Muscle of leg (tissue), 11 donors: ENCODE data around the gene ATF5. TPM values are rescaled to one million over a fixed set of nuclear protein-coding genes. Genes with fewer than 3 reads are reported as not detected.
"Not testable (repeated sequence)": the region's sequence is repeated elsewhere in the genome, so short reads cannot be mapped to it uniquely, and the experiment has no call there.

Experiments used
- DNase-seq: peaks from one replicate; pipeline ENCODE4 v3.0.0; 2013
- H3K27ac ChIP-seq: one replicate; pipeline ENCODE4 v1.5.1; 2013; ENCODE audit warnings: mild to moderate bottlenecking, low read length, control low read depth
- H3K27me3 ChIP-seq: one replicate; pipeline ENCODE4 v1.6.1; 2013; ENCODE audit warnings: low read length; ENCODE audit not compliant: control insufficient read depth, insufficient read depth
- H3K36me3 ChIP-seq: one replicate; pipeline ENCODE4 v1.6.1; 2013; ENCODE audit warnings: low read length; ENCODE audit not compliant: control insufficient read depth, insufficient read depth
- H3K4me1 ChIP-seq: one replicate; pipeline ENCODE4 v1.6.1; 2013; ENCODE audit warnings: low read length; ENCODE audit not compliant: control insufficient read depth, insufficient read depth
- H3K4me3 ChIP-seq: one replicate; pipeline ENCODE4 v1.5.1; 2013; ENCODE audit warnings: low read length, control low read depth
- H3K9me3 ChIP-seq: replicated peaks from 2 replicates; pipeline ENCODE4 v1.6.1; 2013; ENCODE audit warnings: low read depth, low read length; ENCODE audit not compliant: control insufficient read depth
- WGBS: methylation state at CpG from one replicate; pipeline ENCODE4 v1.1.5; 2013; ENCODE audit warnings: missing lambda C conversion rate; ENCODE audit not compliant: insufficient coverage; 5-methylcytosine and 5-hydroxymethylcytosine counted together
- polyA plus RNA-seq, 8 donors: library from polyadenylated mRNA; unstranded; fragments of 120-200 nt; gene quantifications; one replicate each; pipeline versions ENCODE4 v1.2.1 to v1.2.3, GENCODE V29; 2013; ENCODE audit warnings: inconsistent platforms in 1 of 8, low replicate concordance in 1 of 8; ENCODE audit not compliant: insufficient read length in 8 of 8, insufficient read depth in 1 of 8
- total RNA-seq: library from RNA; stranded (reverse); fragments of 120-200 nt; gene quantifications from one replicate; pipeline ENCODE4 v1.2.4, GENCODE V29; 2013

Gene ATF5
- total and polyA plus RNA-seq, 9 donors = 9.0 to 37.1 (median 24.7) TPM

DNA sequence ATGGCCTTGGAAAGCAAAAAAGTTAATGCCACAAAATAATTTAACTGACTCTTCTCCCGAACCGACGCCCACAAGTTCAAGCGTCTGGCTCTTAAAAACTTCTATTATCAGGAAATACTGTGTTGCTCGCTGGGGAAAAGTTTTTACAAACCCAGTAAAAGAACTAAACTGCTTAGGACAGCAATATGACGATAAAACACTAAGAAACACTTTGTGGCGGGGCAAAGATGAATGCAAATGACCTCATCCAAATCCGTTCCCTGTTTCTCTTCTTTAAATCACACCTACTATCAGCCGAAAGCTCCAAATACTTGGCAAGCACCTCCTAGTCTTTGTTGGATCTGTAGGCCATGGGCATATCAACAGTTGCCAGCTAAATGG lies 27.1 kb downstream of the ATF5 start:
- Histone ChIP-seq H3K36me3 (no peaks in the 10 kb centered on the region), H3K4me3 (no peak overlapping the region), H3K9me3 (no peaks in the 10 kb centered on the region), H3K4me1 (peaks cover 33% of the 10 kb centered on the region), H3K27me3 (no peaks in the 10 kb centered on the region), H3K27ac (no peak overlapping the region)
- DNase-seq = no peak
- 75% methylated on average over 4 of the region's 9 CpGs for WGBS

DNA sequence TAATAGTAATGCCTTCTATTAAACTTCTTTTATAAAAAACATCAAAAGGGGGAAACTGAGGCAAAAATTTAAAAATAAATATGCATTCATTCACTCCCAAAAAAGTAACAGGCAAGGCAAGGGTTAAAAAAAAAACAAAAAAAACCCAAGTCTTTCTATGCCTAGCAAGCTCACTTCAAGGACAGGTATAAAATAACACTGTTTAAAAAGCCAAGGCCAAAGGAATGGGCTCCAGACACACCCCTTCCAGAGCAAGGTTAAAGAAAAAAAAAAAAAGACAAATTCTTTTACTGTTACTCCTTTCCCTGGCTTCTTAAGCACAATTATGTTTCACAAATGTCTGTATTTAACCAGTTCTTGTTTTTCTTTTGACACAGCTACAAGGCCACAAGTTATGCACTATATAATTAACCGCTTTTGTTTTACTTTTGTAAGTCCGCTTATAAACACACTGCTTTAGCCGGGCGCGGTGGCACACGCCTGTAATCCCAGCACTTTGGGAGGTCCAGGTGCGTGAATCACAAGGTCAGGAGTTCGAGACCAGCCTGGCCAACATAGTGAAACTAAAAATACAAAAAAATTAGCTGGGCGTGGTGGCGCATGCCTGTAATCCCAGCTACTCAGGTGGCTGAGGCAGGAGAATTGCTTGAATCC lies 28.4 kb downstream of the ATF5 start:
- DNase-seq = no peak
- WGBS = 88% methylated on average over 9 of the region's 10 CpGs
- Histone ChIP-seq H3K4me3 (no peak overlapping the region), H3K27me3 (no peaks in the 10 kb centered on the region), H3K36me3 (no peaks in the 10 kb centered on the region), H3K27ac (no peak overlapping the region), H3K9me3 (no peaks in the 10 kb centered on the region), H3K4me1 (peaks cover 30% of the 10 kb centered on the region)

DNA sequence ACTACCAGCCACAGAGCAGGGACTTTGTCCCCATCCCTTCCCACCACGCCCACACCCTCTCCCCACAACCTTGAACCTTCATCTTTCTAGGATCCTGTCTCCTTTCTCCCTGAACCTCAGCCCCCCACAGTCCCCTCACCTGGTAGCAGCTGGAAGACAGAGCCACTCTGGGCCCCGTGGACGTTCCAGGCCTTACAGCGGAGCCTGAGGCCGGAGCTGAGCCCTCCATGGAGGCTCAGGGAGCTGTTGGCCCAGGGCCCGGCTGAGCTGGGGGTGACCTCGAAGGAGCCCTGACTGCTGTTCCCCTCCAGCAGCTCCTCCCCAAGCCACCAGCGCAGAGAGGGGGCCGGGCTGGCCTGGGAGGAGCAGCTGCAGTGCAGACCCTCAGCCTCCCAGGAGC lies 29.1 kb downstream of the ATF5 start:
- not testable (repeated sequence) for H3K36me3 ChIP-seq, H3K27me3 ChIP-seq, H3K9me3 ChIP-seq, DNase-seq, H3K4me3 ChIP-seq, H3K27ac ChIP-seq
- WGBS = 44% methylated on average over 1 of the region's 9 CpGs
- H3K4me1 ChIP-seq = peaks cover 27% of the 10 kb centered on the region

DNA sequence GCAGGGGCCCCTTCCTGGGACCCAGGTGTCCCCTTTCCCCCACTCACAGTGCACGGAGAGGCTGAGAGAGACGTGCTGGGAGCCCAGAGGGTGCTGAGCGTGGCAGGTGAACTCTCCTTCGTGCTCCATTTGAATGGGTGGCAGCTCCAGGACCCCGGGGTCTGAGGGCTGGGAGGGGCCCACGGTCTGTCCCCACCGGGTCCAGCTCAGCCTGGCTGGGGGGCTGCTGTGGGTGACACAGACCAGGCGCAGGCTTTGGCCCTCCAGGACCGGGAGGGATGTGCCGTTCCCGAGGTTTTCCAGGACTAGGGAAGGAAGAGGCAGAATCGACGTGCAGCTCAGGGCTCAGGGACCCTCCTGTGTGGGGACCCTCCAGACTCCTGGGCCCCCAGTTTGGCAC lies 29.6 kb downstream of the ATF5 start:
- not testable (repeated sequence) for H3K27ac ChIP-seq, H3K27me3 ChIP-seq, H3K36me3 ChIP-seq, DNase-seq, H3K9me3 ChIP-seq, H3K4me3 ChIP-seq
- peaks cover 22% of the 10 kb centered on the region for H3K4me1 ChIP-seq
- WGBS = 43% methylated on average over 6 of the region's 13 CpGs

DNA sequence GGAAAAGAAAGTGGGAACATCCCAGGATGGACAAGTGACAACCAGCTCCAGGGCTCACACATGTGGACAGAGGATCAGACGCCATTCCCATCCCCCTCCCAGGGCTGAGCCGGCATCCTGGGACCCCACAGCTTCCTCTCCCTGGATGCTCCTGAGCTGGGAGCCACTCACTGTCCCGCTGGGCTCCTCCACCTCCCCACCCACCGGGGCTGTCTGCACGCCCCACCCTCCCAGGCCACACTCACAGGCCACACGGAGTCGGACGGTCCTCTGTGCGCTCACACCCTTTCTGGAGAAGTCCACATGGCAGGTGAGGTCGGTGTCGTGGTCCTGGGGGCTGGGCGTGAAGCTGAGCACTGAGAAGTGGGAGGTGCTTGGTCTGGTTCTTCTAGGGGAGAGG lies 30.9 kb downstream of the ATF5 start:
- no CpG with 5 or more reads among the region's 12 CpGs for WGBS
- not testable (repeated sequence) for DNase-seq, H3K4me1 ChIP-seq

DNA sequence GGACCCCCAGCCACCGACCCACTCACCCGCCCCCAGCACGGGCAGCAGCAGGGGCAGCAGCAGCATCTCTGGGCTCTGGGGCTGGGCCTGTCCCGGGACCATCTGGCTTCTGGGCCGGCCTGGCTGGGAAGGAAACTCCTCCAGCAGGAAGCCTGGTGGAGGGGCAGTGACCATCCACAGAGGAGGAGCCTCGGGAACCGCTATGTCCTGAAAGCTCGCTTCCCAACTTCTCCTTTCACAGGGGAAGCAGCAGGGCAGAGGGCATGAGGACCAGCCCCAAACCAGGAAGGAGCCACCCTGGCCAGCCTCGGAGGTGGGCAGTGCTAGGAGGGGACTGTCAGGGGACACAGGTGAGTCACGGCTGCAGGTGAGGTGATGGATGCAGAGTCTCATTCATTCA lies 32.0 kb downstream of the ATF5 start, which contains the start of gene SIGLEC11:
Gene SIGLEC11, minus strand, starts transcription at position 193 of the 400 bp plus-strand sequence. Its CDS starts 91 bp downstream, at position 102.
- not testable (repeated sequence) for H3K9me3 ChIP-seq, H3K36me3 ChIP-seq, H3K27ac ChIP-seq, H3K4me3 ChIP-seq, H3K27me3 ChIP-seq, H3K4me1 ChIP-seq, DNase-seq
- no CpG with 5 or more reads among the region's 10 CpGs for WGBS

More for the DNA sequence above, 30.9 kb downstream of the ATF5 start:
- H3K27me3 ChIP-seq, H3K27ac ChIP-seq, H3K4me3 ChIP-seq, H3K36me3 ChIP-seq, H3K9me3 ChIP-seq: not testable (repeated sequence)

DNA sequence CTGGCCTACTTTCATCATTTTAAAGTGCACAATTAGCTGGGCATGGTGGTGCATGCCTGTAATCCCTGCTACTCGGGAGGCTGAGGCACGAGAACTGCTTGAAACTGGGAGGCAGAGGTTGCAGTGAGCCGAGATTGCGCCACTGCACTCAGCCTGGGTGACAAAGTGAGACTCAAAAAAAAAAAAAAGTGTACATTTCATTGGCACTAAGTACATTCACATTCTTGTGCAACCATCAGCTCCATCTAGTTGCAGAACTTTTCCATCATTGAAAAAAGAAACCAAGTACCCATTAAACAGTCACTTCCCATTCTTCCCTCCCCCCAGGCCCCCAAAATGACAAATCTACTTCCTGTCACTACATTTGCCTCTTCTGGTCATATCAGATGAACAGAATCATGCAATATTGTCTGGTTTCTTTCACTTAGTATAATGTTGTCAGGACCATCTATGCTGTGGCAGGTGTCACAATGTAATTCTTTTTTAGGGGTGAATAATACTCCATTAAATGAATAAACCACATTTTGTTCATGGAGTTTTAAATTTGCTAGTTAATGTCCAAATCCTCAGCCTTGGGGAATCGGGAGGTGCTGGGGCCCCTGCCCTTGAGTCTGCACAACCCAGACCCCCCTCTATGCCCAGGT lies 39.4 kb downstream of the ATF5 start:
- Histone ChIP-seq H3K9me3 (no peaks in the 10 kb centered on the region), H3K4me1 (no peaks in the 10 kb centered on the region), H3K27me3 (peaks cover 5% of the 10 kb centered on the region), H3K27ac (no peak overlapping the region), H3K36me3 (no peaks in the 10 kb centered on the region), H3K4me3 (no peak overlapping the region)
- WGBS = 72% methylated on average over 4 of the region's 5 CpGs
- DNase-seq = no peak

DNA sequence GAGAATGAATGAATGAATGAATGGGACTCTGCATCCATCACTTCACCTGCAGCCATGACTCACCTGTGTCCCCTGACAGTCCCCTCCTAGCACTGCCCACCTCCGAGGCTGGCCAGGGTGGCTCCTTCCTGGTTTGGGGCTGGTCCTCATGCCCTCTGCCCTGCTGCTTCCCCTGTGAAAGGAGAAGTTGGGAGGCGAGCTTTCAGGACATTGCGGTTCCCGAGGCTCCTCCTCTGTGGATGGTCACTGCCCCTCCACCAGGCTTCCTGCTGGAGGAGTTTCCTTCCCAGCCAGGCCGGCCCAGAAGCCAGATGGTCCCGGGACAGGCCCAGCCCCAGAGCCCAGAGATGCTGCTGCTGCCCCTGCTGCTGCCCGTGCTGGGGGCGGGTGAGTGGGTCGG lies 40.4 kb downstream of the ATF5 start:
- H3K27ac ChIP-seq = not testable (repeated sequence)
- no CpG with 5 or more reads among the region's 9 CpGs for WGBS

DNA sequence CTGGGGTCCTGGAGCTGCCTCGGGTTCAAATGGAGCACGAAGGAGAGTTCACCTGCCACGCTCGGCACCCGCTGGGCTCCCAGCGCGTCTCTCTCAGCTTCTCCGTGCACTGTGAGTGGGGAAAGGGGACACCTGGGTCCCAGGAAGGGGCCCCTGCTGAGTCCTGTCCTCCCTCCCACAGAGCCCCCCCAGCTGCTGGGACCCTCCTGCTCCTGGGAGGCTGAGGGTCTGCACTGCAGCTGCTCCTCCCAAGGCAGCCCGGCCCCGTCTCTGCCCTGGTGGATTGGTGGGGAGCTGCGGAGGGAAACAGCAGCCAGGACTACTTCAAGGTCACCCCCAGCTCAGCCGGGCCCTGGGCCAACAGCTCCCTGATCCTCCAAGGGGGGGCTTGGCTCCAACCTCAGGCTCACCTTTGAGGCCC lies 43.0 kb downstream of the ATF5 start:
- Histone ChIP-seq H3K4me3 (no peak overlapping the region), H3K27me3 (peaks cover 5% of the 10 kb centered on the region), H3K9me3 (no peaks in the 10 kb centered on the region), H3K36me3 (peaks cover 15% of the 10 kb centered on the region), H3K27ac (no peak overlapping the region), H3K4me1 (no peaks in the 10 kb centered on the region)
- DNase-seq = no peak
- 45% methylated on average over 12 of the region's 12 CpGs for WGBS

More for the DNA sequence above, 40.4 kb downstream of the ATF5 start:
- H3K4me3 ChIP-seq, H3K9me3 ChIP-seq, H3K4me1 ChIP-seq, H3K36me3 ChIP-seq, H3K27me3 ChIP-seq: not testable (repeated sequence)
- DNase-seq = peak; percentile 28

DNA sequence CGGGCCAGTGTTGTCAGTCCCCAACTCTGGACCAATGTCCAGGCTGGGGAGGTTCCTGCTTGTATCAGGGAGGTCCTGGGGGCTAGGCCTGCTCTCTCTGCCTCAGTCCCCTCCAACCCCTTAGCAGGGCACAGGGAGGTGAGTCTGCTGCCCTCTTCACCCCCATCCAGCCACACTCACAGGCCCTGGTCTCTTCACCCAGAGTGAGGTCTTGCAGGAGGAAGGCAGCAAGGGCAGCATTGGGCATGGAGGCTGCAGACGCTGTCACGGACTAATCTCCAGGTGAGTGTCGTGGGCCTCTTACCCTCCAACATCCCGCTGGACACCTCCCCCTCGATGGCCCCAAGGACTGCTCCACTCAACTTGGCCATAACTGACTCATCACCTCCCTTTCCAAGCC lies 43.8 kb downstream of the ATF5 start:
- Histone ChIP-seq H3K27ac (no peak overlapping the region), H3K36me3 (peaks cover 23% of the 10 kb centered on the region), H3K4me1 (no peaks in the 10 kb centered on the region), H3K9me3 (no peaks in the 10 kb centered on the region), H3K4me3 (no peak overlapping the region), H3K27me3 (peaks cover 5% of the 10 kb centered on the region)
- no peak for DNase-seq
- WGBS = 84% methylated on average over 6 of the region's 6 CpGs
